Upper lobe of left lung (tissue), 4 donors: ENCODE measurements around the gene AHRR.

Experiments used
- CTCF ChIP-seq, 6 experiments: fragments of 450-650 bp in 4 of 6; fragments of 200-600 bp in 2 of 6; sonication (generic) in 2 of 6; IDR thresholded peaks; one replicate each; pipeline ENCODE4 v1.5.1; 2016 to 2019; ENCODE audit warnings: antibody characterized with exemption in 6 of 6
- EP300 ChIP-seq, 4 donors: sonication (generic); formaldehyde crosslinking; IDR thresholded peaks; one replicate each; pipeline ENCODE4 v1.5.1; 2017; ENCODE audit warnings: antibody characterized with exemption in 4 of 4, control low read depth in 2 of 4
- POLR2AphosphoS5 ChIP-seq, 2 donors: sonication (generic); formaldehyde crosslinking; IDR thresholded peaks; one replicate each; pipeline ENCODE4 v1.5.1; 2017; ENCODE audit warnings: antibody characterized with exemption in 2 of 2

GRCh38 chr5:419970-420369 lies 98.5 kb downstream of the AHRR start:
- no peak for TF ChIP-seq CTCF (IDR thresholded peaks at IDR 0.05)
- TF ChIP-seq POLR2AphosphoS5 (IDR thresholded peaks at IDR 0.05): no peak
- TF ChIP-seq EP300 (IDR thresholded peaks at IDR 0.05): no peak
